Ishikawa (cell line): ENCODE data around the gene PUM1.

Experiments used
- CREB1 ChIP-seq: IDR thresholded peaks from 2 replicates; pipeline ENCODE4 v1.6.1; 2012; ENCODE audit warnings: low read depth
- RAD21 ChIP-seq: IDR thresholded peaks from 2 replicates; pipeline ENCODE4 v1.6.1; 2012; ENCODE audit warnings: low read depth
- TCF12 ChIP-seq: IDR thresholded peaks from 2 replicates; pipeline ENCODE4 v1.6.1; 2012; ENCODE audit warnings: low read depth
- TEAD4 ChIP-seq: IDR thresholded peaks from 2 replicates; pipeline ENCODE4 v1.6.1; 2012
- TF ChIP-seq, protein P1 (sequence below): IDR thresholded peaks from 2 replicates; pipeline ENCODE4 v1.6.1; 2012; ENCODE audit warnings: low read depth, mild to moderate bottlenecking

DNA sequence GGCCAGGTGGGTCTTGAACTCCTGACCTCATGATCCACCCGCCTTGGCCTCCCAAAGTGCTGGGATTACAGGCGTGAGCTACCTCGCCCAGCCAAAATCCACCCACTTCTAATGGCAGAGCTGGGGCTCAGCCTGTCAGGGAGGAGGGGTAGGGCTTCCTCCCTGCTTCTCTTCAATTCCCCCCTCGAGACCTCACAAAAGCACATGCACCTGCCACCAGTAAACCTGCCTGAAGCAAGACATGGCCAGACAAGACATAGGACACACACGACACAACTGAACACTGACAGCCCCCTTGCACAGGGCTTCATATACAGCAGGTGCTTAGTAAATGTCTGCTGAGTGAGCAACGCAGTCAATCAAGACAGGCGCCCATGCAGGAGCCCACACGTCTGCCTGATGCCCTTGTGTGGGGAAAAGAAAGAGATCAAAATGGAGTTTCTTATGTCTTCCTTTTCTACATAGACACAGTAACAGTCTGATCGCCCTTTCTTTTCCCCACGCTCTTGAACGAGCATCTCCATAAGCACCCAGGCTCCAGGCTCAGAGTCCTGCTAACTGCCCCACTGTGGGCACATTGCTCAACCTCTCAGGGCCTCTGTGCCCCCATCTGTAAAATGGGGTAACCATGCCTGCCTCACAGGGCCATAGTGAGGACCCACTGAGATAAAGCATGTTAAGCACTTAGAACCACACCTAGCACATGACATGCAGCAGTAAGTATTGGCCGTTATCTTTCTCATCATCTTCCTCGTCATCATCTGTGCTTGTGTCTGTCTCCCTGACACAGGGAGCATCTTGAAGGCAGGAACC, 165.7 kb downstream of the PUM1 start:
- TF ChIP-seq, protein P1, sequence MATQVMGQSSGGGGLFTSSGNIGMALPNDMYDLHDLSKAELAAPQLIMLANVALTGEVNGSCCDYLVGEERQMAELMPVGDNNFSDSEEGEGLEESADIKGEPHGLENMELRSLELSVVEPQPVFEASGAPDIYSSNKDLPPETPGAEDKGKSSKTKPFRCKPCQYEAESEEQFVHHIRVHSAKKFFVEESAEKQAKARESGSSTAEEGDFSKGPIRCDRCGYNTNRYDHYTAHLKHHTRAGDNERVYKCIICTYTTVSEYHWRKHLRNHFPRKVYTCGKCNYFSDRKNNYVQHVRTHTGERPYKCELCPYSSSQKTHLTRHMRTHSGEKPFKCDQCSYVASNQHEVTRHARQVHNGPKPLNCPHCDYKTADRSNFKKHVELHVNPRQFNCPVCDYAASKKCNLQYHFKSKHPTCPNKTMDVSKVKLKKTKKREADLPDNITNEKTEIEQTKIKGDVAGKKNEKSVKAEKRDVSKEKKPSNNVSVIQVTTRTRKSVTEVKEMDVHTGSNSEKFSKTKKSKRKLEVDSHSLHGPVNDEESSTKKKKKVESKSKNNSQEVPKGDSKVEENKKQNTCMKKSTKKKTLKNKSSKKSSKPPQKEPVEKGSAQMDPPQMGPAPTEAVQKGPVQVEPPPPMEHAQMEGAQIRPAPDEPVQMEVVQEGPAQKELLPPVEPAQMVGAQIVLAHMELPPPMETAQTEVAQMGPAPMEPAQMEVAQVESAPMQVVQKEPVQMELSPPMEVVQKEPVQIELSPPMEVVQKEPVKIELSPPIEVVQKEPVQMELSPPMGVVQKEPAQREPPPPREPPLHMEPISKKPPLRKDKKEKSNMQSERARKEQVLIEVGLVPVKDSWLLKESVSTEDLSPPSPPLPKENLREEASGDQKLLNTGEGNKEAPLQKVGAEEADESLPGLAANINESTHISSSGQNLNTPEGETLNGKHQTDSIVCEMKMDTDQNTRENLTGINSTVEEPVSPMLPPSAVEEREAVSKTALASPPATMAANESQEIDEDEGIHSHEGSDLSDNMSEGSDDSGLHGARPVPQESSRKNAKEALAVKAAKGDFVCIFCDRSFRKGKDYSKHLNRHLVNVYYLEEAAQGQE, result no peak
- TF ChIP-seq CREB1 (no peak), TEAD4 (no peak), TCF12 (no peak), RAD21 (no peak)
